ENCODE data around the gene TMC2. TPM values are rescaled to one million over a fixed set of nuclear protein-coding genes. Genes with fewer than 3 reads are reported as not detected.

The TMC2 gene
- total RNA-seq, 1 donor from 2014 or later, result not detected

GRCh38 chr20:2610941-2611720 is 74.8 kb downstream of the TMC2 start:
- intact Hi-C loops (cut with DNase I), result no loop called here
- no peak for ATAC-seq (ENCODE audit: poor library complexity)
- no peak for DNase-seq

GRCh38 chr20:2612073-2612472 is 75.7 kb downstream of the TMC2 start:
- ATAC-seq (ENCODE audit: poor library complexity) (no peak), DNase-seq (no peak)
- intact Hi-C loops (cut with DNase I), result no loop called here

DNA sequence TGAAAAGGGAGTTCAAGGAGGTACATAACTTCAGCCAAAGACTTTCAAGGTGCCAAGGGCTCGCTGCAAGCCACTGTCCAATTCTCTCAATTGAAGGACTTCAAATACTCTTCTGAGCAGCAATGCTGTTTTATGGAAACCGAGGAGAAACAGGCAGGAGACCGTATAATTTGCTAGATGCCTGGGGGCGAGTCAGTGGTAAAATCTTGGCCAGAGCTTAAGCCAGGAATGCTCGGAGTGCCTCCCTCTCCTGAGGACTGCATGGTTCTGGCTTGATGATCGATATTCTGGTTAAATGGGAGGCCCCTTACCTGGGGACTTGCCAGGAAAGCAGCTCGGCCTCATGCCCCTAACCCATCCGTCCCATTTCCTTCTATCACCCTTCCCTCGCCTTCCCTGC is 80.3 kb downstream of the TMC2 start:
- no peak for ATAC-seq (ENCODE audit: poor library complexity)
- intact Hi-C loops (cut with DNase I), result no loop called here
- no peak for DNase-seq

GRCh38 chr20:2617099-2617714 is 80.8 kb downstream of the TMC2 start:
- no peak for ATAC-seq (ENCODE audit: poor library complexity)
- DNase-seq, result no peak
- intact Hi-C loops (cut with DNase I), result no loop called here

- DNase-seq, result no peak
- no peak for ATAC-seq (ENCODE audit: poor library complexity)
- intact Hi-C loops (cut with DNase I), result no loop called here
Measured at GRCh38 chr20:2618815-2619214, 82.4 kb downstream of the TMC2 start.

GRCh38 chr20:2619337-2619736 is 83.0 kb downstream of the TMC2 start:
- intact Hi-C loops (cut with DNase I), result no loop called here
- DNase-seq (no peak), ATAC-seq (ENCODE audit: poor library complexity) (no peak)

GRCh38 chr20:2619961-2620595 is 83.7 kb downstream of the TMC2 start:
- no peak for DNase-seq
- no peak for ATAC-seq (ENCODE audit: poor library complexity)
- intact Hi-C loops (cut with DNase I), result no loop called here

GRCh38 chr20:2624190-2624589 is 87.8 kb downstream of the TMC2 start:
- intact Hi-C loops (cut with DNase I), result no loop called here
- peak; percentile 62 for ATAC-seq (ENCODE audit: poor library complexity)
- DNase-seq, result peak; percentile 57

DNA sequence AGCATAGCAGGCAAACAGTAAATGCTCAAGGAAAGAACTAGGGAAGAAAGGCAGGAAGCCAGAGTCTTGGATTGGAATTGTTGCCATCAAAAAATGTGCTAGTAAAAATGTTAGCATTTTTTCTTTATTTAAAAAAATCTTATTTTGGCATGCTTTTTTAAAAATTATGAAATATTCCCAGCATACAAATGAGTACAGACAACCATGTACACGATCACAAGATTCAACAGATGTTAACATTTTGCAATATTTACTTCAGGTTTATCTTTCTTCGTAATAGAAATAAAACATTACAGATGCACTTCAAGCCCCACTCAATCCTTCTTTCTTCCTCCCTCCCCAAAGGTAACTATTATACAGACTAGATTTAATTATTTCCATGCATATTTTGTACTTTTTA is 88.7 kb downstream of the TMC2 start:
- intact Hi-C loops (cut with DNase I), result no loop called here
- DNase-seq, result no peak
- ATAC-seq (ENCODE audit: poor library complexity), result peak; percentile 49

DNA sequence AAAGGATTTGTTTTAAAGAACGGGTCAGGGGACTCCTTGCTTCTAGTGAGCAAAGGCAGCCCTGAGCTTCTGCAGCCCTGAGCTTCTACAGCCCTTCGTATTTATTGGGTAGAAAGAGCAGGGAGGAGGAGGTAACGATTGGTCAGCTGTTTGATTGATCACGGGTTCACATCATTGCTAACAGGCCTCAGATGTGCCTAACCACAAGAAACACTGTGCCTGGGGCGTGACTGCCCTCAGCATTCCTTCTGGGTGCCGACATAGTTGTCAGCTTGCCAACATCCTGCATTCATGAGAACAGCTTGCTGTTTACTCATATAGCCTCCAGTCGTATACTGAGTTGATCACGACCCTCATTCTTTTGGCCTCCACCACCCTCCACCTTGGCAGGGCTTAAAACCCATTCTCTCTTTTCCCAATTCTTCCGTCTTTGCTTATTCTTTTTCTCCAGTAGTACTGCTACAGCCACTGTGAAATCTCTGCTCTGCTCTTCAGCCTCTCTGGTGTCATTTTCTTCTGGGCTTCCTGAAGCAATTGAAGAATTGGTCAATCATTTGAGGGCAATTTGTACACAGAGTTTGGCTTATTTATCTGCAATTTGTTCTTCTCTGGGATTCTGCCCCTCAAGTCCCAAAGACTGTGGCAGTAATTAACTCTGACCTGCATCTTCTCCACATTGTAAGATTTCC is 90.6 kb downstream of the TMC2 start:
- no peak for DNase-seq
- intact Hi-C loops (cut with DNase I), result no loop called here
- ATAC-seq (ENCODE audit: poor library complexity), result no peak

DNA sequence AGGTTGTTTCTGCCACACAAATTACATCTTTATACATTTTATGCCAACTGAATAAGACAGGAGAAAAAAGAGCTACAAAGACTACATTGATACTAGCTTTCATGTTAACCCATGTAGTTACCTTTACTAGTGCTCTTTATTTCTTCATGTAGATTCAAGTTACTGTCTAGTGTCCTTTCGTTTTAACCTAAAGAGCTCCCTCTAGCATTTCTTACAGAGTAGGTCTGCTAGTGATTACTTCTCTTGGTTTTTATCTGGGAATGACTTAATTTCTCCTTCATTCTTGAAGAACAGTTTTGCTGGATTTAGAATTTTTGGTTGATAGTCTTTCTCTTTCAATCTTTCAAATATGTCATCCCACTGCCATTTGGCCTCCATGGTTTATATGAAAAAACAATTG is 94.9 kb downstream of the TMC2 start:
- DNase-seq (no peak), ATAC-seq (ENCODE audit: poor library complexity) (no peak)
- intact Hi-C loops (cut with DNase I), result no loop called here

- no peak for ATAC-seq (ENCODE audit: poor library complexity)
- intact Hi-C loops (cut with DNase I), result no loop called here
Measured at GRCh38 chr20:2633381-2633780, 97.0 kb downstream of the TMC2 start.

DNA sequence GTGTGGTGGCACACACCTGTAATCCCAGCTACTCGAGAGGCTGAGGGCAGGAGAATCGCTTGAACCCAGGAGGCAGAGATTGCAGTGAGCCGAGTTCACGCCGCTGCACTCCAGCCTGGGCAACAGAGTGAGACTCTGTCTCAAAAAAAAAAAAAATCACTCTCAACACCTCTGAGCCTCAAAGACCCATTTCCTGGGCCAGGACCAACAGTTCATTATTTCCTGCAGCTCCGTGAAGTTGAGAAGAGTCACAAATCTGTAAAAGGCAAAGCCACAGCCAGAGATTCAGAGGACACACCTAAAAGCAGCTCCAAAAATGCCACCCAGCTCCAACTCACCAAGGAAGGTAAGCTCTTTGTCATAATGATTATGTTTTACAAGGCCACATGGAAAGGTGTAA is 100.9 kb downstream of the TMC2 start:
- DNase-seq (no peak), ATAC-seq (ENCODE audit: poor library complexity) (no peak)
- intact Hi-C loops (cut with DNase I), result no loop called here

More at GRCh38 chr20:2633381-2633780, 97.0 kb downstream of the TMC2 start:
- no peak for DNase-seq

DNA sequence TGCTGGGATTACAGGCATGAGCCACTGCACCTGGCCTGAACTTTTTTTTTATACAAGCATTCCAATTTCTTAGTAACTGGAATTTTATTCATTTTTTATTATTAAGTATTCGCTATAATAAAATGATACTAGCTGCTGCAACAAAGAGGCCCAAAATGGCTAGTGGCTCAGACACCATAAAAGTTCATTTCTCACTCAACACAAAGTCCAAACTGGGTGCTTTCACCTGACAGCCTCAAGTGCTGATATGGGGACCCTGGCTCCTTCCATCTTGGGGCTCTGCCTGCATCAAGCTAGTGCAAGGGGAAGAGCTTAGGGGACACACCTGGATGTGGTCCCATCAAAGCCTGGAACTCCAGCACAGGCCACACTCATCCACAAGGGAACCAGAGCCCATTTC is 103.9 kb downstream of the TMC2 start:
- ATAC-seq (ENCODE audit: poor library complexity) (no peak), DNase-seq (no peak)
- intact Hi-C loops (cut with DNase I), result no loop called here

DNA sequence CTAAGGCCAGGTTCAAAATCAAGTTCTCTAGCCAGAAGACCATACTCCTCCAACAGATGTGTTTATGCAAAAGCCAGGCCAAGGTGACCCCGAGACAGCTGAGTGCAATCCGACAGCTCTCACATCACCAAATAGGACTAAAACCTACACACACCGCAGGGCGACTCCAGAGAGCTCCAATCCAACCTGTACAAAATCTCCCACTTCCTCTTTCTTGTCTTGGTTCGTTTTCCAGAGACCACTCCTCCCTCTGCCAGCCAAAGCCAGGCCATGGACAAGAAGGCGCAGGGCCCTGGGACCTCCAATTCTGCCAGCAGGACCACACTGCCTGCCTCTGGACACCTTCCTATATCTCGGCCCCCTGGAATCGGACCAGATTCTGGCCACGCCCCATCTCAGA is 104.5 kb downstream of the TMC2 start:
- DNase-seq, result no peak
- intact Hi-C loops (cut with DNase I), result no loop called here
- no peak for ATAC-seq (ENCODE audit: poor library complexity)

DNA sequence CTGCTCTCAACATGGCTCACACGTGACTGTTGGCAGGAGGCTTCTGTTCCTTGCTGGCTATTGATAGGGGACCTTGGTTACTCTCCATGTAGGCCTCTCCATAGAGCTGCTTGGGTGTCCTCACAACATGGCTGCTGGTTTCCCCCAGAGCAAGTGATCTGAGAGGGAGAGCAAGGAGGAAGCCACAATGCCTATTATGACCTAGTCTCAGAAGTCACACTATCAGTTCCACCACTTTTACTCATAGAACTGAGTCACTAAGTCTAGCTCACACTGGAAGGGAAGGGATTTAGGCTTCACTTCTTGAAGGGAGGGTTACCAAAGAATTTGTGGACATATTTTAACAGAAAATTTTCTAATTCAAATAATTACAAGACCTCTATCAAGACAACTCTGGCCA is 107.3 kb downstream of the TMC2 start:
- no peak for DNase-seq
- intact Hi-C loops (cut with DNase I), result no loop called here
- ATAC-seq (ENCODE audit: poor library complexity), result no peak

GRCh38 chr20:2651772-2652723 is 115.7 kb downstream of the TMC2 start, which contains the start of gene NOP56:
TSS of gene NOP56 (plus strand) at chr20:2652632. CDS start at chr20:2652661, 29 bp downstream.
- peak; percentile 99 for ATAC-seq (ENCODE audit: poor library complexity)
- intact Hi-C loops (cut with DNase I), result no loop called here
- peak; percentile 94 for DNase-seq

All from Right ventricle myocardium superior (tissue), 1 donor.